Fibroblast of villous mesenchyme (primary cell): Measurements from ENCODE around the gene KRTAP9-2. TPM values are rescaled to one million over a fixed set of nuclear protein-coding genes. Genes with fewer than 3 reads are reported as not detected.
"Not testable (repeated sequence)": the region's sequence is repeated elsewhere in the genome, so short reads cannot be mapped to it uniquely, and the experiment has no call there.

Source experiments
- DNase-seq: peaks from one replicate; pipeline ENCODE4 v3.0.0-alpha.2; 2010; ENCODE audit warnings: low read depth
- H3K4me3 ChIP-seq: 2 replicates; pipeline ENCODE4 v1.5.1; 2011; ENCODE audit warnings: low read depth, mild to moderate bottlenecking, low read length
- total RNA-seq: library from RNA; depleted of rRNA; stranded (reverse); fragments of >200 nt; gene quantifications from 2 replicates; pipeline ENCODE4 v1.2.3, GENCODE V29; 2012
- TF ChIP-seq, protein P1 (sequence below): IDR thresholded peaks from 2 replicates; pipeline ENCODE4 v1.5.1; 2012; ENCODE audit warnings: low read depth, mild to moderate bottlenecking, low read length; ENCODE audit not compliant: insufficient read depth

Gene KRTAP9-2
- not detected in 2 replicates for total RNA-seq

- not testable (repeated sequence) for H3K4me3 ChIP-seq, DNase-seq
Measured at GRCh38 chr17:41226598-41227095, at the start of gene KRTAP9-2. Gene KRTAP9-2, plus strand, starts transcription at chr17:41226648. Its CDS starts 7 bp downstream, at chr17:41226655.

DNA sequence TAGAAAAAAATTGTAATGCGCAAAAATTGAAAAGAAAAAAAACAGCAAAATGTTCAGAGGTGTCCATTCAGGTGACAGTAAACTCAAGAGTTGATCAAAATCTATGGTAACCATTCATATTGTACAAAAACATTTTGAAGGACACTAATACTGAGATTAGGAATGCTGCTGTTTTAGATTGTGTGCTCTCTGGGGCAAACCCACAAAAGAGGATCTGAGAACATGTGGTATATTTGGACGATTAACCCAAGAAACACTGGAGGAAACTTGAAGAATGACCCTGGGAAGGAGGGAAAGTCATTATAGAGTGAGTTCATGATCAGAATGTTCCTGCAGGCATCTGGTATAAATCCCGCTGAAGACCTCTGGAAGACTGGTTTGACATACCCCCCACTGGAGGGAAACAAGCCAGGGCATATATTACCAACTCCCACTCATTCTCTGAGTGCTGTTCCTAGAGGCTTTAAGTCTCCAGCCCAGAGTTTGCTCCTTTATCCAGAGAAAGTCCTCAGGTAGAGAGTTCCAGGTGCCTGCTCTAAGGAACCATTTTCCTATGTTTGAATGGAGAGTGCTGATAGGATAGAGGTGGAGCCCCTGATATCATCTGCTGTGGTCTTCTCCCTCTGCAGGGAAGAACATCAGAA, 49.6 kb upstream of the KRTAP9-2 start:
- TF ChIP-seq, protein P1, sequence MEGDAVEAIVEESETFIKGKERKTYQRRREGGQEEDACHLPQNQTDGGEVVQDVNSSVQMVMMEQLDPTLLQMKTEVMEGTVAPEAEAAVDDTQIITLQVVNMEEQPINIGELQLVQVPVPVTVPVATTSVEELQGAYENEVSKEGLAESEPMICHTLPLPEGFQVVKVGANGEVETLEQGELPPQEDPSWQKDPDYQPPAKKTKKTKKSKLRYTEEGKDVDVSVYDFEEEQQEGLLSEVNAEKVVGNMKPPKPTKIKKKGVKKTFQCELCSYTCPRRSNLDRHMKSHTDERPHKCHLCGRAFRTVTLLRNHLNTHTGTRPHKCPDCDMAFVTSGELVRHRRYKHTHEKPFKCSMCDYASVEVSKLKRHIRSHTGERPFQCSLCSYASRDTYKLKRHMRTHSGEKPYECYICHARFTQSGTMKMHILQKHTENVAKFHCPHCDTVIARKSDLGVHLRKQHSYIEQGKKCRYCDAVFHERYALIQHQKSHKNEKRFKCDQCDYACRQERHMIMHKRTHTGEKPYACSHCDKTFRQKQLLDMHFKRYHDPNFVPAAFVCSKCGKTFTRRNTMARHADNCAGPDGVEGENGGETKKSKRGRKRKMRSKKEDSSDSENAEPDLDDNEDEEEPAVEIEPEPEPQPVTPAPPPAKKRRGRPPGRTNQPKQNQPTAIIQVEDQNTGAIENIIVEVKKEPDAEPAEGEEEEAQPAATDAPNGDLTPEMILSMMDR = no peak

DNA sequence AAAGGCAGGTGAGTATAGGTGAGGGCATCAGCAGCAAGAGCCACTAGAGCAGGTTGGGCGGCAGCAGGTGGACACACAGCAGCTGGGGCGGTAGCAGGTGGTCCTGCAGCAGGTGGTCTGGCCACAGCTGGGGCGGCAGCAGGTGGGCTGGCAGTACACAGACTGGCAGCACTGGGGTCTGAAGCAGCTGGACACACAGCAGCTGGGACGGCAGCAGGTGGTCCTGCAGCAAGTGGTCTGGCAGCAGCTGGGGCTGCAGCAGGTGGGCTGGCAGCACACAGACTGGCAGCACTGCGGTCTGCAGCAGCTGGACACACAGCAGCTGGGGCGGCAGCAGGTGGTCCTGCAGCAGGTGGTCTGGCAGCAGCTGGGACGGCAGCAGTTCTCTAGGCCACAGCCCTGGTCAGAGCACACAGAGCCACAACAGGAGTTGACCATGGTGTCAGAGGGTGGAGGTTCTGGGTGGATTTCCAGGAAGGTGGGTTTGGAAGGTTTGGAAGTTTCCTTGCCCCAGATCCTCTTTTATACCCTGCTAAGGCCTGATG, 48.6 kb upstream of the KRTAP9-2 start, which contains the start of gene KRTAP4-2:
TSS of gene KRTAP4-2 (minus strand) at position 495 of the 545 bp plus-strand sequence. CDS start at position 438, 57 bp downstream.
- no peak within 1 kb of the TSS for H3K4me3 ChIP-seq
- TF ChIP-seq, protein P1 = no peak
- DNase-seq = no peak

More for the DNA sequence above, 49.6 kb upstream of the KRTAP9-2 start:
- no peak overlapping the region for H3K4me3 ChIP-seq
- no peak for DNase-seq

DNA sequence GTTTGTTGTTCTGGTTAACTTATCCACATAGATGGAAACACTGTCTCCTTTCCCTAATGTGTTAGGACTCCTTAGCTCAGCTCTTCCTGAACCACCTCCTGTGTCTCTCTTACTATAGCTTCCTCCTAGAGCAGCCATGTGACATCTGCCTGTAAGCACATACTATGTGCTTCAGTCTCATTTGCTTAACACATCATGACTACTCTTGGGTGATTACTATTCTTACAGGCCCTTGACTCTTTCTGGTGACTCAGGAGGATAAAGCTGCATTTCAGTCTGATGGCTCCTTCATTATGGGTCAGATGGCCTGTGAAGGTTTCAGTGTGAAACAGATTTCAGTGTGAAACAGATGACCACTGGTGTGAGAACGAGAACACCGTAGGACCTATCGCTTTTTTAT, 48.1 kb upstream of the KRTAP9-2 start:
- no peak overlapping the region for H3K4me3 ChIP-seq
- TF ChIP-seq, protein P1 = no peak
- DNase-seq = no peak

DNA sequence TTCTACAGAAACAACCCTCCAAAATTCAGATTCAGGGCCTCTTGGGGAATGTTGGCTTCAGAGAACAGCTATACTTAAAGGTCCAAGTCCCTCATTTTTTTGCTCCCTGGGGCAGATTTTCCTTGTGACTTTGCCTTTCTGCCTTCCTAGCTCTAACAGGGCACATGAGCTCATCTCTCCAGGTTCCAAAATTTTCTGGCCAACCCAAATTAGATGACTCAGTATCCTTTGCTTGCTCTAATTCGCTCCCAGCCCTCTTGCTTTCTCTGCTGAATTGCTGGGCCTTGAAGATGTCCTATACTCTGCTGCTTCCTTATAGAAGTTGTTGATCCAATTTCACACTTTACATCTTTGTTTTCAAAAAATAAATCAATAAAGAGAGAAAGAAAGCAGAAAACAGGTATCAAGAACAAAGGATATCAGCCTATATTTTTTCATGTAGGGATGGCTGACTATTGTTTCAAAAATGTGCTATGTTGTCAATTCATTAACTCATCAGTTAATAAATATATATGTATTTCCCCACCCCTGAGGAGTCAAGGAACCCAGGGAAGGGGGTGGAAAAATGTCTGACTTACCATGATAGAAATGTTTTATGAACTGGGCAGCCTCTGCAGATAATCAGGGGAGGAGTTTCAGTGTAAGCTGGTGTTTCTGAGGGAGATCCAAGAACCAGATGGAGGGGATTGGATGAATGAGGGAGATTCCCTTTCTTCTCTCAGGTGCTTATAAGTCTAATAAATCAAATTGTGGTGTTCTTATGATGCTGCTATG, 47.4 kb upstream of the KRTAP9-2 start:
- no peak overlapping the region for H3K4me3 ChIP-seq
- no peak for DNase-seq
- TF ChIP-seq, protein P1 = no peak

- no peak for DNase-seq
- TF ChIP-seq, protein P1 = no peak
- no peak within 1 kb of the TSS for H3K4me3 ChIP-seq
Measured at GRCh38 chr17:41184480-41184961, 41.9 kb upstream of the KRTAP9-2 start, which contains the start of gene KRTAP4-1. Gene KRTAP4-1, minus strand, starts transcription at chr17:41184911. Its CDS starts 57 bp downstream, at chr17:41184854.

- no peak for DNase-seq
- no peak overlapping the region for H3K4me3 ChIP-seq
- TF ChIP-seq, protein P1 = no peak
Measured at GRCh38 chr17:41185001-41185400, 41.4 kb upstream of the KRTAP9-2 start.
